LNCAP (cell line): ENCODE data around the gene GPD1.

Experiments used
- CTCF ChIP-seq: fragments of 450-650 bp; IDR thresholded peaks from 2 replicates; pipeline ENCODE4 v1.5.1; 2017; ENCODE audit warnings: mild to moderate bottlenecking

GPD1 gene

GRCh38 chr12:50110762-50111351 is 7.0 kb downstream of the GPD1 start:
- no peak for TF ChIP-seq CTCF

- TF ChIP-seq CTCF = no peak; the same call in 1 of the 2 replicates
These were observed 7.5 kb downstream of the GPD1 start for GRCh38 chr12:50111395-50111692.

GRCh38 chr12:50111693-50112455 is 8.1 kb downstream of the GPD1 start, which contains the start of gene COX14:
Gene COX14 (plus strand): TSS chr12:50112236. CDS start chr12:50120044, 7,808 bp downstream.
- peak; percentile 99; the same call in 1 of the 2 replicates for TF ChIP-seq CTCF

- TF ChIP-seq CTCF = no peak
These were observed 8.8 kb downstream of the GPD1 start for GRCh38 chr12:50112456-50113218.

GRCh38 chr12:50117057-50117622 is 13.3 kb downstream of the GPD1 start:
- no peak for TF ChIP-seq CTCF

- no peak for TF ChIP-seq CTCF
These were observed 15.6 kb downstream of the GPD1 start for GRCh38 chr12:50119387-50119786.

GRCh38 chr12:50120521-50120920 is 16.7 kb downstream of the GPD1 start:
- no peak for TF ChIP-seq CTCF
